Left cardiac atrium (tissue), 2 donors: Measurements from ENCODE around the gene MLLT6. TPM values are rescaled to one million over a fixed set of nuclear protein-coding genes. Genes with fewer than 3 reads are reported as not detected.

ENCODE experiments used
- microRNA-seq, 2 donors: library from miRNA; unstranded; fragments of <30 nt; microRNA quantifications; one replicate each; pipeline ENCODE4 v1.2.0, GENCODE V29; 2020
- total RNA-seq, 2 donors: library from RNA; stranded (reverse); fragmentation: NEBNext Ultra II Directional; extraction: Animal tissue kit (Norgen Biotek cat#: 25700); gene quantifications; one replicate each; pipeline ENCODE4 v1.2.1, GENCODE V29; 2021
- donor health status: DM: no; HTN: yes; CAD: no; lungs with severe emphysema.
- donor health status: DM: yes; HTN: yes; CAD: no.

The MLLT6 gene
- total RNA-seq, 2 donors from 2014 or later: 76.1 to 88.9 TPM

Small RNA genes within 50 kb of the gene (microRNA-seq; reads per million reads assigned to microRNA genes)
- gene MIR4726 (0.40 to 0.54 reads per million in 2 donors), gene MIR4734 (0 reads per million in 2 donors)

Other genes with a start within 250 kb of the MLLT6 start
- gene SRCIN1, start 99.3 kb upstream of the MLLT6 start, total RNA-seq: 1 to 10 TPM; 1.4 to 3.0 TPM
- 1 to 10 TPM; 1.4 to 3.9 TPM for gene EPOP, start 30.3 kb upstream of the MLLT6 start, total RNA-seq
- gene CISD3, start 25.1 kb downstream of the MLLT6 start, total RNA-seq: 10 to 100 TPM; 51.1 to 66.2 TPM
- gene PCGF2, start 43.1 kb downstream of the MLLT6 start, total RNA-seq: 10 to 100 TPM; 28.2 to 45.2 TPM
- 100 to 1,000 TPM; 139 to 163 TPM for gene PSMB3, start 47.5 kb downstream of the MLLT6 start, total RNA-seq
- gene PIP4K2B, start 94.3 kb downstream of the MLLT6 start, total RNA-seq: 10 to 100 TPM; 36.1 to 42.0 TPM
- 10 to 100 TPM in 1 of 2 donors, 1 to 10 TPM in 1; 8.5 to 12.1 TPM for gene CWC25, start 120.0 kb downstream of the MLLT6 start, total RNA-seq
- 100 to 1,000 TPM; 892 to 925 TPM for gene RPL23, start 148.4 kb downstream of the MLLT6 start, total RNA-seq
- 10 to 100 TPM; 51.8 to 55.0 TPM for gene LASP1, start 164.8 kb downstream of the MLLT6 start, total RNA-seq